Endothelial cell (in vitro differentiated cells): ENCODE measurements around the gene AUTS2. TPM values are rescaled to one million over a fixed set of nuclear protein-coding genes. Genes with fewer than 3 reads are reported as not detected.

Experiments used
- DNase-seq: peaks from one replicate; pipeline ENCODE4 v3.0.0; 2021; ENCODE audit warnings: low spot score
- H3K27ac Mint-ChIP-seq: one replicate; pipeline ENCODE4 v1.8.0; 2021; ENCODE audit warnings: mixed read lengths, inconsistent platforms; ENCODE audit not compliant: unreplicated experiment
- H3K27me3 Mint-ChIP-seq: one replicate; pipeline ENCODE4 v1.8.0; 2021; ENCODE audit warnings: mild to moderate bottlenecking, moderate library complexity, mixed read lengths, inconsistent platforms; ENCODE audit not compliant: unreplicated experiment
- H3K36me3 Mint-ChIP-seq: one replicate; pipeline ENCODE4 v1.8.0; 2021; ENCODE audit warnings: mild to moderate bottlenecking, low read depth, mixed read lengths, inconsistent platforms; ENCODE audit not compliant: unreplicated experiment
- H3K4me1 Mint-ChIP-seq: one replicate; pipeline ENCODE4 v1.8.0; 2021; ENCODE audit warnings: mild to moderate bottlenecking, mixed read lengths, inconsistent platforms; ENCODE audit not compliant: unreplicated experiment
- H3K4me3 Mint-ChIP-seq: one replicate; pipeline ENCODE4 v1.8.0; 2021; ENCODE audit warnings: mild to moderate bottlenecking, mixed read lengths, inconsistent platforms; ENCODE audit not compliant: unreplicated experiment
- H3K9me3 Mint-ChIP-seq: one replicate; pipeline ENCODE4 v1.8.0; 2021; ENCODE audit warnings: mixed read lengths, inconsistent platforms; ENCODE audit not compliant: unreplicated experiment
- CTCF ChIP-seq: fragments of 200-600 bp; sonication (generic); IDR thresholded peaks from one replicate; pipeline ENCODE4 v1.5.0; 2021; ENCODE audit warnings: antibody characterized with exemption; ENCODE audit not compliant: unreplicated experiment
- total RNA-seq: library from RNA; stranded (reverse); fragmentation: NEBNext Ultra II Directional; extraction: Animal tissue kit (Norgen Biotek cat#: 25700); gene quantifications from one replicate; pipeline ENCODE4 v1.2.1, GENCODE V29; 2021; ENCODE audit not compliant: unreplicated experiment

The AUTS2 gene
- total RNA-seq, 1 donor from 2014 or later = 103 TPM

- Mint-ChIP-seq H3K4me3 (no peak overlapping the region), H3K9me3 (no peaks in the 10 kb centered on the region), H3K4me1 (peaks cover 12% of the 10 kb centered on the region), H3K27ac (no peak overlapping the region), H3K27me3 (no peaks in the 10 kb centered on the region), H3K36me3 (no peaks in the 10 kb centered on the region)
- TF ChIP-seq CTCF = no peak
- DNase-seq = no peak
These were observed 93.1 kb downstream of the AUTS2 start for GRCh38 chr7:69691327-69691726.

- Mint-ChIP-seq H3K27ac (no peak overlapping the region), H3K4me3 (no peak overlapping the region), H3K9me3 (no peaks in the 10 kb centered on the region), H3K4me1 (peaks cover 16% of the 10 kb centered on the region), H3K36me3 (no peaks in the 10 kb centered on the region), H3K27me3 (no peaks in the 10 kb centered on the region)
- no peak for TF ChIP-seq CTCF
- no peak for DNase-seq
These were observed 93.5 kb downstream of the AUTS2 start for GRCh38 chr7:69691734-69692133.

- no peak for DNase-seq
- TF ChIP-seq CTCF = no peak
- no peak overlapping the region for H3K4me3 Mint-ChIP-seq
- H3K27ac Mint-ChIP-seq = no peak overlapping the region
- peaks cover 20% of the 10 kb centered on the region for H3K4me1 Mint-ChIP-seq
- H3K27me3 Mint-ChIP-seq = no peaks in the 10 kb centered on the region
- H3K36me3 Mint-ChIP-seq = no peaks in the 10 kb centered on the region
- H3K9me3 Mint-ChIP-seq = no peaks in the 10 kb centered on the region
These were observed 94.3 kb downstream of the AUTS2 start for GRCh38 chr7:69692611-69693010.

- H3K36me3 Mint-ChIP-seq = no peaks in the 10 kb centered on the region
- H3K27ac Mint-ChIP-seq = no peak overlapping the region
These were observed 94.8 kb downstream of the AUTS2 start for GRCh38 chr7:69693042-69693441.

More at GRCh38 chr7:69693042-69693441, 94.8 kb downstream of the AUTS2 start:
- DNase-seq = no peak
- Mint-ChIP-seq H3K9me3 (no peaks in the 10 kb centered on the region), H3K27me3 (no peaks in the 10 kb centered on the region), H3K4me1 (peaks cover 22% of the 10 kb centered on the region), H3K4me3 (no peak overlapping the region)
- TF ChIP-seq CTCF = no peak
